Left lung (tissue), 10 donors: ENCODE results near the gene SPRR5. TPM values are rescaled to one million over a fixed set of nuclear protein-coding genes. Genes with fewer than 3 reads are reported as not detected.

Experiments used
- ATAC-seq: fragments of 200-7000 bp; cut with Tn5 transposase; one replicate; pipeline ENCODE4 v1.9.1; 2020; ENCODE audit warnings: moderate library complexity
- DNase-seq, 4 donors: peaks; one replicate each; pipeline ENCODE4 v3.0.0-alpha.2; 2013 to 2020
- H3K27ac ChIP-seq, 2 donors: fragments of 200-600 bp; sonication (generic) in 1 of 2; one replicate each; pipeline versions ENCODE4 v1.5.0 to v1.8.0; 2020 to 2021
- H3K27me3 ChIP-seq, 2 donors: fragments of 200-600 bp; sonication (generic) in 1 of 2; one replicate each; pipeline versions ENCODE4 v1.5.0 to v1.8.0; 2020 to 2021
- H3K36me3 ChIP-seq, 2 donors: fragments of 200-600 bp; sonication (generic) in 1 of 2; one replicate each; pipeline versions ENCODE4 v1.5.0 to v1.8.0; 2020 to 2021
- H3K4me1 ChIP-seq, 2 donors: fragments of 200-600 bp; one replicate each; pipeline ENCODE4 v1.8.0; 2021
- H3K4me3 ChIP-seq, 2 donors: fragments of 200-600 bp; sonication (generic) in 1 of 2; one replicate each; pipeline versions ENCODE4 v1.5.0 to v1.8.0; 2020 to 2021; ENCODE audit warnings: mild to moderate bottlenecking in 1 of 2
- H3K9me3 ChIP-seq, 2 donors: fragments of 200-600 bp; sonication (generic) in 1 of 2; one replicate each; pipeline versions ENCODE4 v1.5.0 to v1.8.0; 2020 to 2021
- CTCF ChIP-seq, 2 donors: fragments of 200-600 bp; sonication (generic) in 1 of 2; IDR thresholded peaks; one replicate each; pipeline versions ENCODE4 v1.5.0 to v1.8.0; 2021; ENCODE audit warnings: antibody characterized with exemption in 2 of 2
- intact Hi-C, 2 donors: fragments of 100-400 bp; cut with DNase I; formaldehyde crosslinking; loops; one replicate each; pipeline versions ENCODE4 v1.11.2 to v1.14.2; 2022
- polyA plus RNA-seq, 6 donors: library from polyadenylated mRNA; unstranded; fragments of 120-200 nt; gene quantifications; one replicate each; pipeline ENCODE4 v1.2.1, GENCODE V29; 2013; ENCODE audit not compliant: insufficient read length in 6 of 6
- total RNA-seq, 2 donors: library from RNA; stranded (reverse); fragmentation: NEBNext Ultra II Directional; extraction: Animal tissue kit (Norgen Biotek cat#: 25700); gene quantifications; one replicate each; pipeline ENCODE4 v1.2.1, GENCODE V29; 2021
- donor health status: DM: no; HTN: yes; CAD: no.
- donor health status: DM: no; HTN: no; CAD: no.

SPRR5 gene
- total and polyA plus RNA-seq, 8 donors, result not detected

DNA sequence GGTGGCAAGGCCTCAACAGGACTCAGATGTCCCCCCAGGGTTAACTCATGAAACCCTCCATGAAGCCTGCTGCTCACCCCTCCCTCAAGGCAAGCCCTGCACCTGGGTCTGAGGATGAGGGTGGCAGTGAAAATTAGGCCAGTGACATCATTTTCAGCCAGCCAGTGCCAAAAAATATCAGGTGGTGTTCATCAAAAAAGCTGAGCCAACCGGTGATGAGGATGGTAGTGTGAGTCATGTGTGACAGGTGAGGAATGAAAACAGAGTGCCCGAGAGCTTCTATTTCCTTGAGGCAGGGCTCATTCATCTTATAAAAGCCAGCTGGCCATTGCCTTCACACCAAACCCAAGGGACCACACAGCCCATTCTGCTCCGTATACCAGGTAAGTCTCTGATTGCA is 36.7 kb downstream of the SPRR5 start, which contains the start of gene SPRR1A:
Gene SPRR1A, plus strand, starts transcription at position 339 of the 400 bp plus-strand sequence. CDS start 1,150 bp downstream, outside the sequence.
- DNase-seq (no peak), ATAC-seq (no peak)
- intact Hi-C loops, result no loop called here
- TF ChIP-seq CTCF (IDR thresholded peaks at IDR 0.05), result no peak
- Histone ChIP-seq H3K4me1 (no peaks in the 10 kb centered on the region), H3K27ac (no peak within 1 kb of the TSS), H3K4me3 (no peak within 1 kb of the TSS), H3K9me3 (no peaks in the 10 kb centered on the region), H3K36me3 (no peaks in the 10 kb centered on the region), H3K27me3 (peaks cover 0 to 15% of the 10 kb centered on the region in 2 donors)

GRCh38 chr1:152986578-152986977 is 39.6 kb downstream of the SPRR5 start:
- H3K27ac ChIP-seq, result no peak overlapping the region
- intact Hi-C loops, result no loop called here
- DNase-seq (no peak), ATAC-seq (no peak)
- no peaks in the 10 kb centered on the region for H3K4me1 ChIP-seq
- no peak overlapping the region for H3K4me3 ChIP-seq
- no peaks in the 10 kb centered on the region for H3K9me3 ChIP-seq
- peaks cover 0 to 15% of the 10 kb centered on the region in 2 donors for H3K27me3 ChIP-seq
- TF ChIP-seq CTCF (IDR thresholded peaks at IDR 0.05), result no peak
- H3K36me3 ChIP-seq, result no peaks in the 10 kb centered on the region

GRCh38 chr1:152993186-152993585 is 46.2 kb downstream of the SPRR5 start:
- intact Hi-C loops, result no loop called here
- H3K27me3 ChIP-seq, result no peaks in the 10 kb centered on the region
- no peak for TF ChIP-seq CTCF (IDR thresholded peaks at IDR 0.05)
- ATAC-seq, result no peak
- H3K4me1 ChIP-seq, result no peaks in the 10 kb centered on the region
- peaks cover 0 to 4% of the 10 kb centered on the region in 2 donors for H3K9me3 ChIP-seq
- no peak for DNase-seq
- no peaks in the 10 kb centered on the region for H3K36me3 ChIP-seq
- no peak overlapping the region for H3K4me3 ChIP-seq
- no peak overlapping the region for H3K27ac ChIP-seq

- no peak for DNase-seq
- intact Hi-C loops, result no loop called here
- peaks cover 0 to 4% of the 10 kb centered on the region in 2 donors for H3K9me3 ChIP-seq
- no peaks in the 10 kb centered on the region for H3K36me3 ChIP-seq
- TF ChIP-seq CTCF (IDR thresholded peaks at IDR 0.05), result no peak
- no peak for ATAC-seq
- H3K27me3 ChIP-seq, result no peaks in the 10 kb centered on the region
- H3K27ac ChIP-seq, result no peak overlapping the region
- no peak overlapping the region for H3K4me3 ChIP-seq
- H3K4me1 ChIP-seq, result no peaks in the 10 kb centered on the region
These were observed 48.8 kb downstream of the SPRR5 start for GRCh38 chr1:152995842-152996241.

- peaks cover 0 to 4% of the 10 kb centered on the region in 2 donors for H3K9me3 ChIP-seq
- no peaks in the 10 kb centered on the region for H3K4me1 ChIP-seq
- ATAC-seq (no peak), DNase-seq (peak in 1 of 4 donors; percentile 7)
- TF ChIP-seq CTCF (IDR thresholded peaks at IDR 0.05), result no peak
- no peak overlapping the region for H3K27ac ChIP-seq
- intact Hi-C loops, result no loop called here
- H3K27me3 ChIP-seq, result no peaks in the 10 kb centered on the region
- H3K36me3 ChIP-seq, result no peaks in the 10 kb centered on the region
- no peak overlapping the region for H3K4me3 ChIP-seq
These were observed 49.8 kb downstream of the SPRR5 start for GRCh38 chr1:152996633-152997400.
